Naive B cell (primary cell): Measurements from ENCODE around the gene RBM19. TPM values are rescaled to one million over a fixed set of nuclear protein-coding genes. Genes with fewer than 3 reads are reported as not detected.

ENCODE experiments used
- ATAC-seq, 2 donors: fragments of 150-1000 bp; cut with Tn5 transposase; 2 replicates each; pipeline ENCODE4 v1.10.0; 2021; ENCODE audit warnings: low read depth in 2 of 2, mild to moderate bottlenecking in 2 of 2, moderate library complexity in 2 of 2
- DNase-seq: peaks from one replicate; pipeline ENCODE4 v3.0.0; 2022
- H3K27ac Mint-ChIP-seq, 6 donors: one replicate each; pipeline ENCODE4 v1.8.0; 2020 to 2022; ENCODE audit warnings: mild to moderate bottlenecking in 6 of 6, mixed read lengths in 6 of 6, moderate library complexity in 5 of 6, inconsistent platforms in 2 of 6
- H3K27me3 Mint-ChIP-seq, 3 donors: one replicate each; pipeline ENCODE4 v1.8.0; 2021 to 2022; ENCODE audit warnings: mixed read lengths in 3 of 3, mild to moderate bottlenecking in 1 of 3
- H3K36me3 Mint-ChIP-seq, 2 donors: one replicate each; pipeline ENCODE4 v1.8.0; 2020 to 2022; ENCODE audit warnings: mixed read lengths in 2 of 2, inconsistent platforms in 1 of 2, mild to moderate bottlenecking in 1 of 2
- H3K4me1 Mint-ChIP-seq, 3 donors: one replicate each; pipeline ENCODE4 v1.8.0; 2020 to 2022; ENCODE audit warnings: mixed read lengths in 3 of 3, inconsistent platforms in 1 of 3, mild to moderate bottlenecking in 1 of 3, moderate library complexity in 1 of 3
- H3K4me3 Mint-ChIP-seq, 8 donors: one replicate each; pipeline ENCODE4 v1.8.0; 2020 to 2022; ENCODE audit warnings: mild to moderate bottlenecking in 8 of 8, mixed read lengths in 8 of 8, moderate library complexity in 8 of 8, inconsistent platforms in 2 of 8
- H3K9me3 Mint-ChIP-seq, 7 donors: one replicate each; pipeline ENCODE4 v1.8.0; 2020 to 2022; ENCODE audit warnings: mixed read lengths in 7 of 7, mild to moderate bottlenecking in 5 of 7, inconsistent platforms in 2 of 7, moderate library complexity in 1 of 7
- polyA plus RNA-seq, 6 donors: library from polyadenylated mRNA; unstranded; fragments of 300-500 nt; fragmentation: Illumina TruSeq; gene quantifications; one replicate each; pipeline ENCODE4 v1.2.3, GENCODE V29; 2021; ENCODE audit warnings: low read depth in 6 of 6

RBM19 gene
- polyA plus RNA-seq, 6 donors from 2014 or later, result 5.6 to 18.9 (median 10.5) TPM

GRCh38 chr12:113926788-113927187 lies 39.3 kb downstream of the RBM19 start:
- peaks cover 34 to 43% of the 10 kb centered on the region in 2 donors for H3K36me3 Mint-ChIP-seq
- no peak for DNase-seq

GRCh38 chr12:113924341-113924740 lies 41.8 kb downstream of the RBM19 start:
- Mint-ChIP-seq H3K4me1 (peaks cover 0 to 3% (median 0%) of the 10 kb centered on the region in 3 donors), H3K4me3 (no peak overlapping the region), H3K27me3 (no peaks in the 10 kb centered on the region), H3K36me3 (peaks cover 38 to 50% of the 10 kb centered on the region in 2 donors), H3K9me3 (no peaks in the 10 kb centered on the region), H3K27ac (no peak overlapping the region)
- no peak for ATAC-seq
- no peak for DNase-seq

More at GRCh38 chr12:113926788-113927187, 39.3 kb downstream of the RBM19 start:
- no peak overlapping the region for H3K4me3 Mint-ChIP-seq
- no peaks in the 10 kb centered on the region for H3K27me3 Mint-ChIP-seq
- ATAC-seq, result no peak
- peaks cover 0 to 3% (median 0%) of the 10 kb centered on the region in 7 donors for H3K9me3 Mint-ChIP-seq
- peaks cover 0 to 6% (median 2%) of the 10 kb centered on the region in 3 donors for H3K4me1 Mint-ChIP-seq
- H3K27ac Mint-ChIP-seq, result peak overlapping the region in 2 of 6 donors; percentile 39 to 44

- Mint-ChIP-seq H3K27me3 (no peaks in the 10 kb centered on the region), H3K4me1 (peaks cover 0 to under 1% (median 0%) of the 10 kb centered on the region in 3 donors)
- no peak for ATAC-seq
These were observed 42.9 kb downstream of the RBM19 start for GRCh38 chr12:113923251-113923650.

GRCh38 chr12:113921430-113921829 lies 44.7 kb downstream of the RBM19 start:
- H3K36me3 Mint-ChIP-seq, result peaks cover 24 to 42% of the 10 kb centered on the region in 2 donors
- DNase-seq, result no peak
- H3K4me1 Mint-ChIP-seq, result no peaks in the 10 kb centered on the region
- H3K27ac Mint-ChIP-seq, result no peak overlapping the region
- H3K9me3 Mint-ChIP-seq, result no peaks in the 10 kb centered on the region
- no peak overlapping the region for H3K4me3 Mint-ChIP-seq
- no peak for ATAC-seq
- no peaks in the 10 kb centered on the region for H3K27me3 Mint-ChIP-seq

More at GRCh38 chr12:113923251-113923650, 42.9 kb downstream of the RBM19 start:
- H3K9me3 Mint-ChIP-seq, result no peaks in the 10 kb centered on the region
- no peak overlapping the region for H3K4me3 Mint-ChIP-seq
- no peak for DNase-seq
- peak overlapping the region in 1 of 6 donors; percentile 59 for H3K27ac Mint-ChIP-seq
- H3K36me3 Mint-ChIP-seq, result peaks cover 35 to 51% of the 10 kb centered on the region in 2 donors

- peak overlapping the region in 1 of 6 donors; percentile 4 for H3K27ac Mint-ChIP-seq
- no peak overlapping the region for H3K4me3 Mint-ChIP-seq
- no peak for DNase-seq
- no peaks in the 10 kb centered on the region for H3K9me3 Mint-ChIP-seq
- H3K36me3 Mint-ChIP-seq, result peaks cover 19 to 33% of the 10 kb centered on the region in 2 donors
- no peaks in the 10 kb centered on the region for H3K4me1 Mint-ChIP-seq
- no peaks in the 10 kb centered on the region for H3K27me3 Mint-ChIP-seq
- ATAC-seq, result no peak
These were observed 46.3 kb downstream of the RBM19 start for GRCh38 chr12:113919791-113920190.

GRCh38 chr12:113918306-113918705 lies 47.8 kb downstream of the RBM19 start:
- H3K27me3 Mint-ChIP-seq, result no peaks in the 10 kb centered on the region
- no peak for ATAC-seq
- H3K4me3 Mint-ChIP-seq, result no peak overlapping the region

GRCh38 chr12:113917393-113917792 lies 48.7 kb downstream of the RBM19 start:
- DNase-seq (no peak), ATAC-seq (no peak)
- Mint-ChIP-seq H3K27ac (no peak overlapping the region), H3K4me1 (no peaks in the 10 kb centered on the region), H3K27me3 (no peaks in the 10 kb centered on the region), H3K9me3 (no peaks in the 10 kb centered on the region), H3K36me3 (peaks cover 19 to 24% of the 10 kb centered on the region in 2 donors), H3K4me3 (no peak overlapping the region)

More at GRCh38 chr12:113918306-113918705, 47.8 kb downstream of the RBM19 start:
- DNase-seq, result no peak
- Mint-ChIP-seq H3K27ac (no peak overlapping the region), H3K36me3 (peaks cover 19 to 25% of the 10 kb centered on the region in 2 donors), H3K4me1 (no peaks in the 10 kb centered on the region), H3K9me3 (no peaks in the 10 kb centered on the region)

GRCh38 chr12:113914806-113915205 lies 51.3 kb downstream of the RBM19 start:
- Mint-ChIP-seq H3K27ac (no peak overlapping the region), H3K27me3 (no peaks in the 10 kb centered on the region), H3K36me3 (peaks cover 6 to 20% of the 10 kb centered on the region in 2 donors), H3K4me1 (no peaks in the 10 kb centered on the region), H3K9me3 (no peaks in the 10 kb centered on the region), H3K4me3 (no peak overlapping the region)
- ATAC-seq (no peak), DNase-seq (no peak)

- H3K9me3 Mint-ChIP-seq, result no peaks in the 10 kb centered on the region
- H3K4me1 Mint-ChIP-seq, result no peaks in the 10 kb centered on the region
- H3K4me3 Mint-ChIP-seq, result no peak overlapping the region
- no peak for ATAC-seq
- DNase-seq, result no peak
- H3K27ac Mint-ChIP-seq, result no peak overlapping the region
- H3K27me3 Mint-ChIP-seq, result no peaks in the 10 kb centered on the region
- H3K36me3 Mint-ChIP-seq, result peaks cover 6 to 17% of the 10 kb centered on the region in 2 donors
These were observed 51.9 kb downstream of the RBM19 start for GRCh38 chr12:113914176-113914575.

GRCh38 chr12:113912760-113913329 lies 53.3 kb downstream of the RBM19 start:
- DNase-seq (peak; percentile 6), ATAC-seq (no peak)
- Mint-ChIP-seq H3K36me3 (peaks cover 10 to 13% of the 10 kb centered on the region in 2 donors), H3K27me3 (no peaks in the 10 kb centered on the region), H3K4me3 (no peak overlapping the region), H3K9me3 (no peaks in the 10 kb centered on the region), H3K4me1 (no peaks in the 10 kb centered on the region), H3K27ac (no peak overlapping the region)

GRCh38 chr12:113911971-113912759 lies 54.0 kb downstream of the RBM19 start:
- no peaks in the 10 kb centered on the region for H3K9me3 Mint-ChIP-seq
- peaks cover 13 to 20% of the 10 kb centered on the region in 2 donors for H3K36me3 Mint-ChIP-seq
- no peak overlapping the region for H3K27ac Mint-ChIP-seq
- H3K4me3 Mint-ChIP-seq, result no peak overlapping the region
- H3K27me3 Mint-ChIP-seq, result no peaks in the 10 kb centered on the region
- peaks cover 0 to 2% (median 0%) of the 10 kb centered on the region in 3 donors for H3K4me1 Mint-ChIP-seq
- DNase-seq, result no peak
- no peak for ATAC-seq

GRCh38 chr12:113910751-113911272 lies 55.3 kb downstream of the RBM19 start:
- no peaks in the 10 kb centered on the region for H3K9me3 Mint-ChIP-seq
- H3K4me3 Mint-ChIP-seq, result no peak overlapping the region
- H3K36me3 Mint-ChIP-seq, result peaks cover 27% of the 10 kb centered on the region in 2 donors
- ATAC-seq, result no peak
- H3K27me3 Mint-ChIP-seq, result no peaks in the 10 kb centered on the region
- H3K4me1 Mint-ChIP-seq, result peaks cover 0 to 4% (median 0%) of the 10 kb centered on the region in 3 donors
- peak overlapping the region in 1 of 6 donors; percentile 57 for H3K27ac Mint-ChIP-seq
- DNase-seq, result no peak

- Mint-ChIP-seq H3K27me3 (no peaks in the 10 kb centered on the region), H3K4me1 (peaks cover 0 to 4% (median 0%) of the 10 kb centered on the region in 3 donors), H3K27ac (peak overlapping the region in 1 of 6 donors; percentile 33), H3K36me3 (peaks cover 26 to 36% of the 10 kb centered on the region in 2 donors), H3K4me3 (no peak overlapping the region), H3K9me3 (no peaks in the 10 kb centered on the region)
- DNase-seq (no peak), ATAC-seq (no peak)
These were observed 56.2 kb downstream of the RBM19 start for GRCh38 chr12:113909776-113910420.
